Activated CD8-positive, alpha-beta T cell treated with anti-CD3 and anti-CD28 coated beads for 36 hours (primary cell): Measurements from ENCODE around the gene CFAP65. TPM values are rescaled to one million over a fixed set of nuclear protein-coding genes. Genes with fewer than 3 reads are reported as not detected.
A peak's percentile ranks its signal among the peaks of the same experiment; 100 is the strongest.

Experiments used
- ATAC-seq: fragments of 200-7000 bp; cut with Tn5 transposase; one replicate; pipeline ENCODE4 v1.10.0; 2021; ENCODE audit warnings: mild to moderate bottlenecking, moderate library complexity
- CTCF ChIA-PET: fragments of 350-600 bp; sonication (Branson Sonifier 250); formaldehyde crosslinking; loops from one replicate; lab custom pipeline; 2021; ENCODE audit warnings: antibody characterized with exemption; lab: Charles Lee
- POLR2A ChIA-PET: fragments of 350-600 bp; sonication (Branson Sonifier 250); formaldehyde crosslinking; loops from one replicate; lab custom pipeline; 2021; ENCODE audit warnings: antibody characterized with exemption; lab: Charles Lee
- DNase-seq: peaks from one replicate; pipeline ENCODE4 v3.0.0-alpha.2; 2020
- H3K27ac Mint-ChIP-seq: one replicate; pipeline ENCODE4 v1.8.0; 2021; ENCODE audit warnings: mild to moderate bottlenecking, mixed read lengths
- H3K27me3 Mint-ChIP-seq: one replicate; pipeline ENCODE4 v1.8.0; 2021; ENCODE audit warnings: mixed read lengths
- H3K36me3 Mint-ChIP-seq: one replicate; pipeline ENCODE4 v1.8.0; 2021; ENCODE audit warnings: low read depth, mixed read lengths
- H3K4me1 Mint-ChIP-seq: one replicate; pipeline ENCODE4 v1.8.0; 2021; ENCODE audit warnings: low read depth, mixed read lengths
- H3K4me3 Mint-ChIP-seq: one replicate; pipeline ENCODE4 v1.8.0; 2021; ENCODE audit warnings: mild to moderate bottlenecking, moderate library complexity, mixed read lengths
- H3K9me3 Mint-ChIP-seq: one replicate; pipeline ENCODE4 v1.8.0; 2021; ENCODE audit warnings: mixed read lengths
- intact Hi-C: fragments of 100-400 bp; cut with micrococcal nuclease; formaldehyde crosslinking; loops from one replicate; pipeline ENCODE4 v1.10.0; 2022
- total RNA-seq, 2 experiments: library from RNA; stranded (reverse); gene quantifications; one replicate each; pipeline ENCODE4 v1.2.3, GENCODE V29; 2021
- TF ChIP-seq, protein P1 (sequence below): fragments of 200-600 bp; IDR thresholded peaks from one replicate; pipeline ENCODE4 v1.8.0; 2022; ENCODE audit warnings: antibody characterized with exemption, mild to moderate bottlenecking

Gene CFAP65
- total RNA-seq, 2 experiments from 2014 or later = not detected

DNA sequence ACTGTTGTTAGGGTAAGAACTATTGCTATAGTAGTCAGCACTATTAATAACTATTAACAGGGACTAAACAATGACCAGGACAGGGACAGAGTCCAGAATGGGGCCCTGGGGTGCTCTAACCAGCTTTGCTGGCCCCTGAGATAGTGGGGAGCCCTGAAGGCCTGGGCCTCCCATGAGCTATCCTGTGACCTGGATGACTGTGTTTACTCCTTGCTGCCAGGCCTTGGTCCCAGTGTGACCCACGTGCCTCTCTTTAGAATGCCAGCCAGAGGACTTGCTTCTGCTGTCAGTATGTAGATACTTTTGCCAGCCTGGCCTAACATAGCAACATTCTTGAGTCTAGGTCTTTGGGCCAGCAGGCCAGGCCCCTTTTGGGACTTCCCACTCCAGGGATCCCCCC, 70.4 kb downstream of the CFAP65 start:
- intact Hi-C loops = no loop called here
- Mint-ChIP-seq H3K27ac (no peak overlapping the region), H3K27me3 (peaks cover 41% of the 10 kb centered on the region), H3K9me3 (no peaks in the 10 kb centered on the region), H3K36me3 (no peaks in the 10 kb centered on the region), H3K4me3 (no peak overlapping the region), H3K4me1 (no peaks in the 10 kb centered on the region)
- ChIA-PET POLR2A (no interaction called here), CTCF (interaction anchor here (1.3 to 1.9 kb wide), 2 partner anchors 9 to 10 kb away, joined by 4 to 10 read pairs; no protein-coding TSS in a partner anchor)
- TF ChIP-seq, protein P1, sequence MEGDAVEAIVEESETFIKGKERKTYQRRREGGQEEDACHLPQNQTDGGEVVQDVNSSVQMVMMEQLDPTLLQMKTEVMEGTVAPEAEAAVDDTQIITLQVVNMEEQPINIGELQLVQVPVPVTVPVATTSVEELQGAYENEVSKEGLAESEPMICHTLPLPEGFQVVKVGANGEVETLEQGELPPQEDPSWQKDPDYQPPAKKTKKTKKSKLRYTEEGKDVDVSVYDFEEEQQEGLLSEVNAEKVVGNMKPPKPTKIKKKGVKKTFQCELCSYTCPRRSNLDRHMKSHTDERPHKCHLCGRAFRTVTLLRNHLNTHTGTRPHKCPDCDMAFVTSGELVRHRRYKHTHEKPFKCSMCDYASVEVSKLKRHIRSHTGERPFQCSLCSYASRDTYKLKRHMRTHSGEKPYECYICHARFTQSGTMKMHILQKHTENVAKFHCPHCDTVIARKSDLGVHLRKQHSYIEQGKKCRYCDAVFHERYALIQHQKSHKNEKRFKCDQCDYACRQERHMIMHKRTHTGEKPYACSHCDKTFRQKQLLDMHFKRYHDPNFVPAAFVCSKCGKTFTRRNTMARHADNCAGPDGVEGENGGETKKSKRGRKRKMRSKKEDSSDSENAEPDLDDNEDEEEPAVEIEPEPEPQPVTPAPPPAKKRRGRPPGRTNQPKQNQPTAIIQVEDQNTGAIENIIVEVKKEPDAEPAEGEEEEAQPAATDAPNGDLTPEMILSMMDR = no peak
- DNase-seq (no peak), ATAC-seq (no peak)

DNA sequence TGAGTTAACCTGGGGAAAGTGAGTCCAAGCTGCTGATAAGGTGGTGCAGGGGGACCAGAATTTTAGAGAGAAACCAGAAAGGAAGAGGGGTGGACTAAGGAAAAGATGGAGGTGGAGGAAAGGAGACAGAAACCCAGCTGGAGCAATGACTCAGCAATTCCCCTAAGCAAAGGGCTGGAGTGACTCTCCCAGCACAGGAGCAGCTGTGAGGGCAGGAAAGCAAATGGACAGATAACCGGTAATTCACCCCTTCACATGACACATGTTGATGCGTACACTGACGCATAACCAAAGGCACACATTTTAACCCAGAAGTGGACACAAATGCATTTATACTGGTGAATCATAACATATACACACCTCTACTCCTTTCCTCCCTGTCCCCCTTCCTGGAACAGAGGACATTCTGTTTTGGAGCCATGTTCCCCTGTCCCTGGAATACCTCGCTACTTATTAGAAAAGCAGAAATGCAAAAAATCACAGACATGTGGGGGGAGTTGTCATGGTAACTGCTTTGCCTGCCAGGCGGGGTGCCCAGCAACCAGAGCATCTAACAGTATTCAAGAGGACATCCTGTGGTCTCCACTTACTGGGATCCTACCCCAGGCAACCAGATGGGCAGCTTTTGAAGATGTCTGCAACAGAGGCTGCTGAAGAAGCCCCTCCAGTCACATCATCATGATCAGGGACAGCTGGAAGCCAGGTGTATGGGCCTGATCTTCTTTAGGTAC, 77.1 kb downstream of the CFAP65 start:
- ChIA-PET POLR2A (no interaction called here), CTCF (interaction anchor here (0.9 to 1.1 kb wide), 3 partner anchors 16 to 46 kb away, joined by 3 read pairs; no protein-coding TSS in a partner anchor)
- ATAC-seq (no peak), DNase-seq (no peak)
- H3K36me3 Mint-ChIP-seq = peaks cover 2% of the 10 kb centered on the region
- H3K27ac Mint-ChIP-seq = no peak overlapping the region
- TF ChIP-seq, protein P1 = no peak
- intact Hi-C loops = no loop called here
- peaks cover 63% of the 10 kb centered on the region for H3K27me3 Mint-ChIP-seq
- H3K4me3 Mint-ChIP-seq = no peak overlapping the region
- no peaks in the 10 kb centered on the region for H3K9me3 Mint-ChIP-seq
- H3K4me1 Mint-ChIP-seq = peaks cover 13% of the 10 kb centered on the region

DNA sequence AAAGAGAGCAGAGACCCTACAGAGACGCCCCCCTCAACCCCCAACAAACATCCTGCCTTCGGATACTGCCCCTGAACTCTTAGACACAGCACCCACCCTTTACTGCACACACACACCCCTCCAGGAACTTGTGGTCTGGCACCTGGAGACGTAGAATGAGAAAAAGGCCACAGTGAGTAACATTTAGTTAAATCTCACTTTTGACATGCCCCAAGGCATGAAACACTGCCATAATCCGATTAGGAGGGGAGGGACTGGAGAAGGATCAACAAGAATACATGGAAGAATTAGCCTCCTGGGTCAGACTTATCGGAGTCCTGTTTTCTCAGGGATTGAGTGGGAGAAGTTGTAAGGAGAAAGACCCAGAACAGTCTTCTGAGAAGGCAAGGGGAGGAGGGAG, 77.7 kb downstream of the CFAP65 start:
- POLR2A ChIA-PET = no interaction called here
- TF ChIP-seq, protein P1 = no peak
- Mint-ChIP-seq H3K27ac (no peak overlapping the region), H3K27me3 (peaks cover 69% of the 10 kb centered on the region), H3K4me1 (peaks cover 17% of the 10 kb centered on the region), H3K9me3 (no peaks in the 10 kb centered on the region), H3K4me3 (no peak overlapping the region), H3K36me3 (peaks cover 2% of the 10 kb centered on the region)
- CTCF ChIA-PET = interaction anchor here (0.9 to 2.3 kb wide), 3 partner anchors 16 to 39 kb away, joined by 3 to 5 read pairs (median 3); no protein-coding TSS in a partner anchor
- ATAC-seq = no peak
- DNase-seq = no peak
- intact Hi-C loops = no loop called here

- intact Hi-C loops = no loop called here
Observed at GRCh38 chr2:218962859-218963492, 78.3 kb downstream of the CFAP65 start.

More at GRCh38 chr2:218962859-218963492, 78.3 kb downstream of the CFAP65 start:
- Mint-ChIP-seq H3K27me3 (peaks cover 71% of the 10 kb centered on the region), H3K27ac (no peak overlapping the region), H3K4me1 (peaks cover 17% of the 10 kb centered on the region), H3K36me3 (peaks cover 2% of the 10 kb centered on the region), H3K4me3 (no peak overlapping the region), H3K9me3 (no peaks in the 10 kb centered on the region)
- TF ChIP-seq, protein P1 = no peak
- POLR2A ChIA-PET = no interaction called here
- CTCF ChIA-PET = interaction anchor here (0.9 to 2.3 kb wide), 4 partner anchors 17 to 39 kb away, joined by 3 to 5 read pairs (median 4); no protein-coding TSS in a partner anchor
- ATAC-seq (no peak), DNase-seq (peak; percentile 73)
